Prostate gland (tissue), 2 donors: ENCODE measurements around the gene GABARAP.

Source experiments
- POLR2A ChIP-seq: fragments of 450-650 bp; IDR thresholded peaks from one replicate; pipeline ENCODE4 v1.6.1; 2016; ENCODE audit warnings: antibody characterized with exemption, mild to moderate bottlenecking
- TF ChIP-seq, protein P1 (sequence below), 4 experiments: fragments of 200-600 bp in 2 of 4; fragments of 450-650 bp in 2 of 4; sonication (generic) in 2 of 4; IDR thresholded peaks; 1 replicate in 3 of 4; 2 replicates in 1 of 4; pipeline ENCODE4 v1.5.1; 2016 to 2019; ENCODE audit warnings: antibody characterized with exemption in 4 of 4, mild to moderate bottlenecking in 2 of 4, moderate library complexity in 2 of 4

DNA sequence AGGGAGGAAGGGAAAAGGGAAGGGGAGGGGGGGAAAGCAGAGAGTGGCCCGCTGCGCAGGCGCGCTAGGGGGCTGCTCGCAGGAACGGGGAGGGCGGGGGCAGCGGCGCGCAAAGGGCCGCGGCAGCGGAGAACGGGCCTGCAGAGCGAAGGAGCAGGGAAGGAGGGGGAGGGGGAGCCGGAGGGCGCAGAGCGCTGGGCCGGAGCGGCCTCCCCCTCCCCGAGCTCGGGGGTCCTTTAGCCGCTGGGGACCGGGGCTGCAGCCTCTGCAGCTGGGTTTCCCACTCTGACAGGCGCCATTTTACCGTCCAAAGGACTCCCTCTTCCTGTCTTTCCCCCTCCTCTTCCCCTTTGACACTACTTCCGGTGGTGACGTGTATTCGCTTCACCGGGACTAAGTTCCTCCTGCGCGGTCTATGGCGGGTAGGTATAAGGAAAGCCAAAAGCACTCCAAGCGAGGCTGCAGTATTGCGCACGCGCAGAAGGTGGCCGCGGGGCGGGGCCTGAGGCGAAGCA, 9.5 kb upstream of the GABARAP start, which contains the start of gene CTDNEP1:
- TF ChIP-seq, protein P1, sequence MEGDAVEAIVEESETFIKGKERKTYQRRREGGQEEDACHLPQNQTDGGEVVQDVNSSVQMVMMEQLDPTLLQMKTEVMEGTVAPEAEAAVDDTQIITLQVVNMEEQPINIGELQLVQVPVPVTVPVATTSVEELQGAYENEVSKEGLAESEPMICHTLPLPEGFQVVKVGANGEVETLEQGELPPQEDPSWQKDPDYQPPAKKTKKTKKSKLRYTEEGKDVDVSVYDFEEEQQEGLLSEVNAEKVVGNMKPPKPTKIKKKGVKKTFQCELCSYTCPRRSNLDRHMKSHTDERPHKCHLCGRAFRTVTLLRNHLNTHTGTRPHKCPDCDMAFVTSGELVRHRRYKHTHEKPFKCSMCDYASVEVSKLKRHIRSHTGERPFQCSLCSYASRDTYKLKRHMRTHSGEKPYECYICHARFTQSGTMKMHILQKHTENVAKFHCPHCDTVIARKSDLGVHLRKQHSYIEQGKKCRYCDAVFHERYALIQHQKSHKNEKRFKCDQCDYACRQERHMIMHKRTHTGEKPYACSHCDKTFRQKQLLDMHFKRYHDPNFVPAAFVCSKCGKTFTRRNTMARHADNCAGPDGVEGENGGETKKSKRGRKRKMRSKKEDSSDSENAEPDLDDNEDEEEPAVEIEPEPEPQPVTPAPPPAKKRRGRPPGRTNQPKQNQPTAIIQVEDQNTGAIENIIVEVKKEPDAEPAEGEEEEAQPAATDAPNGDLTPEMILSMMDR (IDR thresholded peaks at IDR 0.05), result no peak
- TF ChIP-seq POLR2A, result peak; percentile 61
